CD4-positive, alpha-beta T cell treated with Interleukin-4 for 1 hour (primary cell): Measurements from ENCODE around the gene RAD51AP1.
"Not testable (repeated sequence)": the region's sequence is repeated elsewhere in the genome, so short reads cannot be mapped to it uniquely, and the experiment has no call there.

Experiments used
- DNase-seq, 2 donors: peaks; one replicate each; pipeline ENCODE4 v3.0.0-alpha.2; 2020 to 2022

The RAD51AP1 gene, protein sequence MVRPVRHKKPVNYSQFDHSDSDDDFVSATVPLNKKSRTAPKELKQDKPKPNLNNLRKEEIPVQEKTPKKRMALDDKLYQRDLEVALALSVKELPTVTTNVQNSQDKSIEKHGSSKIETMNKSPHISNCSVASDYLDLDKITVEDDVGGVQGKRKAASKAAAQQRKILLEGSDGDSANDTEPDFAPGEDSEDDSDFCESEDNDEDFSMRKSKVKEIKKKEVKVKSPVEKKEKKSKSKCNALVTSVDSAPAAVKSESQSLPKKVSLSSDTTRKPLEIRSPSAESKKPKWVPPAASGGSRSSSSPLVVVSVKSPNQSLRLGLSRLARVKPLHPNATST

GRCh38 chr12:4538207-4539160 is at the start of gene RAD51AP1:
TSS of gene RAD51AP1 (plus strand) at chr12:4538890. CDS start at chr12:4538940, 50 bp downstream.
- DNase-seq = peak; percentile 96 to 97

GRCh38 chr12:4489556-4489955 is 49.1 kb upstream of the RAD51AP1 start:
- no peak for DNase-seq

DNA sequence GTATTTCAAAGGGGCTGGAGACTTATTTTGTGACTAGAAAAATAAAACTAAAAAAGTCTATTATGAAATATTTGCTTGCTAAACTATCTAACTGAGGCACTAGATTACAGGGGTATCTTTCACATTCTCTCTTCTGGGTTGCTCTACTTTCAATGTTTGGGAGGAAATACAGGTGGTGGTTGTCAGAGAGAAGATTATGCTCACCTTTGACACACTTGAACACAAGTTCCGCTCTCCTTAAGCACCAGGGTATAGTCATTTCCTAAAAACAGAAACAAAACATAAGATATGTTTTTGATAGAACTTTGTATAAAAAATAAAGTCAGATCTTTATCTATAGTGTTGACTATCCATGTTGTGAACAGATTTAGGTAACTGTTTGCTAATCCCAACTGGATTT is 47.7 kb upstream of the RAD51AP1 start:
- DNase-seq = no peak

DNA sequence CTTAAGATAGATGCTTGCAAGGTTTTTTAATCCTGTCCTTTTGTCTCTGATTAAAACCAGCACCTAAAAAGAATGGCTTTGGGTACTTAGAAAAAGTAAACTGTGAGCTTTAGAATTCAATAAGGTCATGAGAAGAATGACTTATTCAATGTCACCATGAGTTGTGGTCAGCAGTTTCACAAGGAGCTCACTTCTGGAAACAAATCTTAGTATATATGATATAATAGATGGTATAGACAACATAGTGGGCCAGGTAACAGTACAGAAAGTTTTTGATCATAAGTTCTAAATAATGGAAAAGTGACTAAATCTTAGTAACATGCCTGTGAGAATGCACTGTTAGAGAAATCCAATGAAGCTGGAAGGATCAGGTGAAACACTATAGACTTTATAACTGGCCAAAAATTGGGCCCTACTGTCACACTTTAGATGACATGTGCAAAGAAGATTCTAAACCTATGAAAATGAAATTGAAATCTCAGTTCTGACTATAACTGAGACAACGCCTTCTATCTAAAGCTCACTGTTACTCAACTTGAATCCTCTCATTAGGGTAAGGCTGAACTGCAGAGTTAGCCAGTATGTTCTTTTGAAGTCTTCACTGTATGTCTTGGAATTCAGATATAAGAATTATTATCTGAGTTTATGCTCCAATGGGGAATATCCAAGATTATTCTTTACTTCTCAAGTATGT is 42.4 kb upstream of the RAD51AP1 start:
- DNase-seq = no peak

- no peak for DNase-seq
These were observed 39.5 kb upstream of the RAD51AP1 start for GRCh38 chr12:4499186-4499585.

GRCh38 chr12:4505376-4505986 is 33.2 kb upstream of the RAD51AP1 start:
- no peak for DNase-seq

DNA sequence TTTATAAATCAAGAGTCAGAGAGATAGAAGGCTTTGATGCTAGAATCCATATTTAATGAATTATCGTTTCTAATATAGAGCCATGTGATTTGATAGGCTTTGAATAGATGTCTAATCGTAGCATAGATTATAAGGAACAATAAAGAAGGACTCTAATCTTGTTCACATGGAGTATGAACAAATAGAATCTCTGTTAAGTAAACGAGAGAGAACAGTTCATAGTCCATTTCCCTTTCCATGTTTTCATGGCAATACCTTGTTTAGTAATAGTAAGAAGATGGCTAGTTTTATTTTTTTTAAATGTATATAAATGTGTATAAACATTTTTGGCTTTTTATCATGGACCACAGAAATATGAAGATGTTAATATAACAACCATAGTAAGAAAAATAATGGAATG is 32.3 kb upstream of the RAD51AP1 start:
- no peak for DNase-seq

- peak in 1 of 2 donors; percentile 49 for DNase-seq
These were observed 31.8 kb upstream of the RAD51AP1 start for GRCh38 chr12:4506870-4507269.

GRCh38 chr12:4508503-4508902 is 30.2 kb upstream of the RAD51AP1 start:
- DNase-seq = not testable (repeated sequence)

DNA sequence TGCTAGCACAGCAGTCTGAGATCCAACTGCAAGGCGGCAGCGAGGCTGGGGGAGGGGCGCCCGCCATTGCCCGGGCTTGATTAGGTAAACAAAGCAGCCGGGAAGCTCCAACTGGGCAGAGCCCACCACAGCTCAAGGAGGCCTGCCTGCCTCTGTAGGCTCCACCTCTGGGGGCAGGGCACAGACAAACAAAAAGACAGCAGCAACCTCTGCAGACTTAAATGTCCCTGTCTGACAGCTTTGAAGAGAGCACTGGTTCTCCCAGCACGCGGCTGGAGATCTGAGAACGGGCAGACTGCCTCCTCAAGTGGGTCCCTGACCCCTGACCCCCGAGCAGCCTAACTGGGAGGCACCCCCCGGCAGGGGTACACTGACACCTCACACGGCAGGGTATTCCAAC is 29.4 kb upstream of the RAD51AP1 start:
- DNase-seq = not testable (repeated sequence)

GRCh38 chr12:4518106-4518728 is 20.5 kb upstream of the RAD51AP1 start:
- no peak for DNase-seq

DNA sequence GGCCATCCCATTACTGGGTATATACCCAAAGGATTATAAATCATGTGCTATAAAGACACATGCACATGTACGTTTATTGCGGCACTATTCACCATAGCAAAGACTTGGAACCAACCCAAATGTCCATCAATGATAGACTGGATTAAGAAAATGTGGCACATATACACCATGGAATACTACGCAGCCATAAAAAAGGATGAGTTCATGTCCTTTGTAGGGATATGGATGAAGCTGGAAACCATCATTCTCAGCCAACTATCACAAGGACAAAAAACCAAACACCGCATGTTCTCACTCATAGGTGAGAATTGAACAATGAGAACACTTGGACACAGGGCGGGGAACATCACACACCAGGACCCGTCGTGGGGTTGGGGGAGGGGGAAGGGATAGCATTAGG is 15.2 kb upstream of the RAD51AP1 start:
- DNase-seq = not testable (repeated sequence)

- peak in 1 of 2 donors; percentile 45 for DNase-seq
These were observed 11.7 kb upstream of the RAD51AP1 start for GRCh38 chr12:4526923-4527546.

DNA sequence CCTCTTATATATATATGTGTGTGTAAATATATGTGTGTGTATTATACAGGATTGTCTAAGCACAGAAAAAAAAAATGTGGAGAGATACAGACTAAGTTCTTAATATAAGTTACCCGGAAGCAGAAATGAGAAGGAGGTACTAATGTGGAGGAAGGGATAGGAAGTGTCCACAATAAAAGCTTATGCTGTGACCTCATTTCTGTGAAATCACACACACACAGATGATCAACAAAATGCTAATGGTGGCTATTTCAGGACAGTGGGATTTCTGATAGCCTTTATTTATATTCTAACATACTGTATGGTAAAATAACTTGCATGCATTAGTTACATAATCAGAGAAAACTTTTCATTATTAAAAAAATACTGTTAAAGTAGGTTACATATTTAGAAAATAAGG is 8.5 kb upstream of the RAD51AP1 start:
- no peak for DNase-seq

DNA sequence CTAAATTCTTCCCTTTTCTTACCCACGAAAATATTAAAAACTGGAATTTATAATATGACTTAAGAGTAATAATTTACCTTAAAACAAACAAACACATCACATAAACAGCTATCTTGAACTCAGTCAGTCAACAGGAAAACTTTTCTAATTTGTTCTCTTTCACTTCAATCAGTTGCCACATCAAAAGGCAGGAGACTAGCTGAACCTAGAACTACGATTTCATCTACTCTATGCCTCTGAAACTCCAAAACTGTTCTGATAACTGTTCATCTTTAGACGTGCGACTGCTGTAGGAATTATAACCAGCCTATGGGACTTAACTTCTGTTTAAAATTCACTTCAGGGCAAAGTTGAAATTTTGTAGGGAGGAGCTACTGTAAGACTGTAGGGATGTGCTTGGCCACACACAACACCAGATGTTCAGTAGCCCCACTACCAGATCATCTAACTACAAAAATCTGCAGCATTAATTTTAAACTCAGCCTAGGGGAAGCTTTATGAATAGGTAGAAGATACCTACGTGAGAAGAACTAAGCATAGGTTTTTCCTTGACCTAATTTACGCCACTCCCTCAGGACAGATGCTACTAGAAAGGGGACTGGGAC is 7.6 kb upstream of the RAD51AP1 start:
- no peak for DNase-seq

DNA sequence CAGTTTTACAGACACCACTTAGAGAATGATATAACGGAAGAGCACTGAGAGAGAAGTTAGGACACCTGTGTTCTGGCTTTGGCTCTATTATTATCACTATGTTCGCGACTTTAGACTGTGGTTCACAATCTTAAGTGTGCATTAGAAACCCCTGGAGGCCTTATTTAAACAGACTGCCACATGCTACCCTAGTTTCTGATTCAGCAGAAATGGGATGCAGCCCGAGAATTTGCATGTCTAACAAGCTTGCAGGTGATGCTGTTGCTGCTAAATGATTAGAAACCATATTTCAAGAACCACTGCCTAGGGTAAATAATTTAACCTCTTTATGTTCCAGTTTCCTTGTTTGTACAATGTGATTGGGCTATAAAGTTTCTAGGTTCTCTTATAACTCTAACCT is 3.6 kb upstream of the RAD51AP1 start:
- no peak for DNase-seq

GRCh38 chr12:4535871-4536270 is 2.8 kb upstream of the RAD51AP1 start:
- DNase-seq = no peak

DNA sequence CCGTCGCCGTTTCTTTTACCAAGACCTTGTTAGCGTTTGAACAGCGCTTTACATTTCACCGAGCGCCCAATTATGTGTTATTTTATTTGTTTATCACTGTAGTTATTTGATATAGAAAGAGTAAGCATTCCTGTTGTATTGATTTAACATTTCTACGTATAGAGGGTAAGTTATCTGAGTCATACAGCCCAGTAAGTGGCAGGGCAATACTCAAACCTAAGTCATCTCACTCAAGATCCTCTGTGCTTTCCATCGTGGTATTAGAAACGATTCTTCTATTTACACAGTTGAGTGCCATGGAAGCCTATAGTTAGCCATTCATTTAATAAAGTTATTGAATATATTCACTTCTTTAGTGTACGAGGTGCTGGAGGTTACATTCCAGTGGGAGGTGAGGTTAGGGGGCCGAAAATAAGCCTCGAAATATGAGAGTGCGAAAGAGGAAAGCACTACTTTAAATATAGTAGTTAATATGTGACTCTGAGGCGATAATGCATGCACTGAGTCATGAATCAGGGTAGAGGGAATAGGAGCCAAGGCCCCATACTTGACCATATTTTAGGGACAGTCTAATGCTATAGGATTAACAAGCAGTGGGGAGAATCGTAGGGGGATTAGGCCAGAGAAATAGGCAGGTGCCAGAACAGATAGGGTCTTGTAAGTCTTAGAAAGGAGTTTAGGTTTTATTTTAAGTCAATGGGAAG is 629 bp downstream of the RAD51AP1 start:
- DNase-seq = no peak

GRCh38 chr12:4540170-4540569 is 1.5 kb downstream of the RAD51AP1 start:
- no peak for DNase-seq

- no peak for DNase-seq
These were observed 1.9 kb downstream of the RAD51AP1 start for GRCh38 chr12:4540638-4541037.

DNA sequence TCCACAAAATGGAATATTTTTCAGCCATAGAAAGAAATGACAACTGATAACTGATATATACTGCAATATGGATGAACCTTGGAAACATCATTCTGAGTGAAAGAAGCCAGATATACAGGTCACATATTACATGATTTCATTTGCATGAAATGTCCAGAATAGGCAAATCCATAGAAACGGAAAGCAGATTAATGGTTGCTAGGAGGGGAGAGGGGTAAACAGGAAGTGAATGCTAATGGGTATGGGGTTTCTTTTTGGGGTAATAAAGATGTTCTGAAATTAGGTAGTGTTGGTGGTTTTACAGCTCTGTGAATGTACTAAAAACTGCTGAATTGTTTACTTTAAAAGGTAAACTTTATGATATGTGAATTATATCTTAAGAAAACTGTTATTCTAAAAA is 6.5 kb downstream of the RAD51AP1 start:
- no peak for DNase-seq
